Ammon's horn (tissue), 1 donor: ENCODE results near the gene FTO.
A peak's percentile ranks its signal among the peaks of the same experiment; 100 is the strongest.

ENCODE experiments used
- DNase-seq: peaks from one replicate; pipeline ENCODE4 v3.0.0-alpha.2; 2016; ENCODE audit warnings: low spot score

The FTO gene

DNA sequence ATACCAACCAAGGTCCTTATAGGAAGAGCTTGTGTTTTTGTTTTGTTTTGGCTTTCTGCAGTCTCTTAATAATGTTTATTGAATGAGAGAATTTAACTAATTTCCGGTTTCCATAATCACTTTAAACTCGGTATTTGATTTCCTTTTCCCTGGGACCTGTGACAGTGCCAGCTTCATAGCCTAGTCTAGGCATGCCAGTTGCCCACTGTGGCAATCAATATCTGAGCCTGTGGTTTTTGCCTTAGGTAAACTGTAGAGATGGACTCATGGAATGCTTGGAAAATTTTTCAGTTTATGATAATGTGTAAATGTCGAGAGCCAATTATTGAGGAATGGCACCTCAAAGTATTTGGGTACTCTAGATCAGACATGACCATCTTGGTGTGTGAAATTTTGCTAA lies 78.2 kb downstream of the FTO start:
- no peak for DNase-seq

DNA sequence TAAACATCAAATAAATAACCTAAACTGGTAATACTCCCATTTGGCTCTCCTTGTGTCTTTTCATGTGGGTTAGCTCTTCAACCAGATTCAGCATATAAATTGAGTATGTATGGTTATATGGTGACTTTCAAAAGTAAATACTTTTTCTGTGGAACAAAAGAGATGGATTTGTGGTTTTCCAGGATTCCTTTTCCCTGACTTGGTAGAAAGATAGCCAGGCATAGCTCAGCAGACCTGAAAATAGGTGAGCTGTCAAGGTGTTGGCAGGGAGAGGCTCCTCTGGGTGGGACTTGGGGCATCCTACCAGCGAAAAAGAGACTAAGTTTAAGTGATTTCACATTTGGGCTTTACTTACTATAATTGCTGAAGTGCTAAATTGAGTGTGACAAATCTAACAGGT lies 80.3 kb downstream of the FTO start:
- no peak for DNase-seq

DNA sequence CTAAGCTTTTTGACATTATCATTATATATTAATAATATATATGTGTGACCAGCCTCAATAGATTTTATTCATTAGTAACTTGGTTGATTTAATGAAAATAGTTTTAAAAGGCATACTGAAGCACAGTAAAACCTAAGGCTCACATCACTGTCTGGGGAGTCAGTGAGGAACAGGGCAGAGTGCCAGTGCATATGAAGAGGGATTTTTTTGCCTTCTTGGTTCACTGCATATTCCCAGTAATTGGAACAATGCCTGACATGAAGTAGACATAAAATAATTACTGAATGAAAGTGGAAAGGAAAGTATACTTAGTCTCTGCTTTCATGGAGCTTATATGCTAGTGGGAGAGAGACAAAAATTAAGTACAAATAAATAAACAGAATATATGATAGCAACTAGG lies 81.1 kb downstream of the FTO start:
- no peak for DNase-seq

DNA sequence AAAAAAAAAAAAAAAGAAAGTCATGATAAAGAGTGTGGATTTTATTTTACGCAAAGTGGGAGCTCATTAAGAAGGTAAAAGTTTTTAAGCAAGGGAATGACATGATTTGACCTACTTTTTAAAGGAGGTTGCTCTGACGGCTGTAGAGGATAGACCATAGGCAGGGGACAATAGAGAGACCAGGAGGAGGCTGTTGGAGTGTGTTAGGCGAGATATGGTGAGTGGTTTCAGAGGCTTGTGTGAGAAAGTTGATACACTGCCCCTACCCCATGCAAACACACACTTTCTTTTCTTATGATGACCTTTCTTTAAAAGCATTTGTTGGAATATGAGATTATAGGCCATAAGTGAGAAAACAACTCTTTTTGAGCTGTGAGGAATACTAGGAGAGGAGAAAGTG lies 82.0 kb downstream of the FTO start:
- no peak for DNase-seq

DNA sequence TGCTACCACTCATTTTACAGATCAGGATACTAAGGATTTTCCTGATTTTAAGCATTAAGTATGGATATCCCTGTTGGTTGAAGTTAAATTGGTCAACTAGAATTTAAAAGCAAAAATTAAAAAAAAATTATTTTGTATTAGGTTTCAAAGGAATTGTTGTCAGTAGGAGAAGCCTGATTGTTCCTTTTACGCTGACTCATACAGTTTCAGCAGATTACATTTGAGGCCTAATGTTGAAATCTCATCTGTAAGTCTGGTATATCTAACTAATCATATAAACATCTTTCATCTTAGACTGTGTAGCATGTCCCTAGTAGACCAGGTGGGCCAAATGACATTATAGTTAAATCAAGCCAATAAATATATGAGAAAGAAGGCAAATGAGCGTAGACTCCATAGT lies 83.5 kb downstream of the FTO start:
- DNase-seq = no peak

DNA sequence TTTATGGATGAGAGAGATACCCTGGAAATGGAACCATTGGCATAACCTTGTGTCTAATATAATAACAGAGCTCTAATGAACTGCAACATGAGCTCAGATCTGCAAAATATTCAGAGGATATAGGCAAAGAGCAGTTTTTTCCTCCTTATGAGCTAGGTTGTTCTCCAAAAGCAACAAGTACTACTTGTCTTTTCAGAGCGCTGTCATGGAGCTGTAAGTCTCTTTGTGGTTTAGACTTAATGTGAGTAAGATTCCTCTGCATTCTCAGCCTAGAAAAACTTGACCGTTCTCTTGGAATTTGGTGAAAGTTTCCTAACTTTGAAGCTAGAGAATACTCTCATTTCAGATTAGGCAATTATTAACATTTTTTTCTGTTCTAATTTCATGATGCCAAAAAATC lies 85.2 kb downstream of the FTO start:
- DNase-seq = no peak

DNA sequence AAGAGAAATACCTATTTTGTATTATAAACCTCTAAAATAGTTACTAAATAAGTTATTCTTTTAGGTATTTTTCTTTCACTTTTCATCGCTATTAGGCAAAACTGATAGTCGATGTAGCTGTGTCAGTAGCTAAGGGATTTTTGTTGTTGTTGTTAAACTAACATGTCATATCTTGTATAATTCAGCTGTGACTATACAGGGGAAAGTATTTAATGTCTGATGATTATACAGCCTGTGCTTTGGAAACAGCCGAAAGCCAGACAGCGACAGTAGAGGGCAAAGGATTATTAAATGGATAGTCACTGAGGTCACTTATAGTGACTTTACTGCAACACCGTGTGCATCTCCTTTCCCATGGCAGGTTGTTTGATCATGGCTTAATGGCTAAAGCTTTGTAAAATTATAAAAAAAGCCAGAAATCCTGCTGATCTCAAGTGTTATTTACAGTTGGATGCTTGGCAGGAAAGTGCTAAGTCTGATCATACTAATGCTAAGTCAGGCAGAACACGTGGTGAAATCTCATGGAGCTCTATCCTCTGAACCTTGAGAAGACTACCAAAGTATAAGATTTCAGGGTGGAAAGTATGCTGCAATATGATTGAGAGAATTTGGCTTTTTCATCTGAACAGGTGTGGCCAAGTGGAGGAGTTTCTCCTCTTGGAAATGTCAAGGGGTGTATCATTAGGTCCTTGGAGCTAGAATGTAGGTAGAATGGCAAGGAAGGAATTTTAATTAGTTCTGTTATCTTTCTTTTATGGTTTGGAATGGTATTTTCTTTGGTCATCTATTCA lies 88.4 kb downstream of the FTO start:
- no peak for DNase-seq

DNA sequence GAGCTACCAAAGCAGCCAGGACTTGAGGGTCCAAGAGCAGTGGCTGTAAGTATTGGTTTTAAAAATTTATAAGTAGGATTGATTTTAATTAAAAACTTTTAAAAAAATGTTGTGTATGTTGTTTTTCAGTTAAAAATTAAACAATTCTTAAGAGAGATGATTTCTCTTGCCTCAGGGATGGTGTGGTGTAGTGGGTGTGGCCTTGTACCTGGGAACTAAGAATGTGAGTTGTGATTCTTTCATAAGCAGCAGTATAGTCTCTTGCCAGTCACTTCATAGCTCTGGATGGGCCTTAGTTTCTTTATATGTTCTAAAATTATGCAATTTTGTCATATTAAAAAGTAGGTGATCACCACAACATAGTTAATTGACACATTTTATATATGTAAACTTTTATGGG lies 99.5 kb downstream of the FTO start:
- DNase-seq = no peak

DNA sequence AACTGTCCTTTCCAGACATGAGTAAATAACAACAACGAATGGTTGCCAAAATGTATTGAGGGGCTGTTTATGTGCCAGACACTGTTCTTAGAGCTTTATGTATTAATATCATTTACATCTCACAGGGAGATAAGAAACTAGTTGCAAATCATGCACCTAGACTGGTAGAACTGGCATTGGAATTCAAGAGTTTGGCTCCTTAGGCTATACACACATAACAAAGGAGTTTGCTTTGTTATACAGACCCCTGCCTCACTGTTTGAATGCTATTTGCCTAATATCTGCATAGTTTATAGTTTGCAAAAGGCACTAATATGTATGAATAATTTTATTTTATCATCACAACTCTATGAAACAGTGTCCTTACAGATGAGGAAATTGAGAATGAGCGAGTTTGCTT lies 100.0 kb downstream of the FTO start:
- no peak for DNase-seq

DNA sequence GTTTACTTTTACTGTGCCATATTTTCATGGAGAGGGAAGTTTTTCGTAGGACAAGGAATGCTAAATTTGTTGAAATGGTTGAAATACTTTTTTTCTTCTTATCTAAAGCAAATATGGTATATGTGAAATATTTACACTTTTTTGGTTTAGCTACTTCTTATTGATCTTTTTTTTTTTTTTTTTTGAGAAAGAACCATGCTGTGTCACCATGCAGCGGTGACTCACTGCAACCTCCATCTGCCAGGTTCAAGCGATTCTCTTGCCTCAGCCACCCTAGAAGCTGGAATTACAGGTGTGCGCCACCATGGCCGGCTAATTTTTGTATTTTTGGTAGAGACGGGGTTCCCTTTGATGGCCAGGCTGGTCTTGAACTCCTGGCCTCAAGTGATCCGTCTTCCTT lies 100.5 kb downstream of the FTO start:
- no peak for DNase-seq

DNA sequence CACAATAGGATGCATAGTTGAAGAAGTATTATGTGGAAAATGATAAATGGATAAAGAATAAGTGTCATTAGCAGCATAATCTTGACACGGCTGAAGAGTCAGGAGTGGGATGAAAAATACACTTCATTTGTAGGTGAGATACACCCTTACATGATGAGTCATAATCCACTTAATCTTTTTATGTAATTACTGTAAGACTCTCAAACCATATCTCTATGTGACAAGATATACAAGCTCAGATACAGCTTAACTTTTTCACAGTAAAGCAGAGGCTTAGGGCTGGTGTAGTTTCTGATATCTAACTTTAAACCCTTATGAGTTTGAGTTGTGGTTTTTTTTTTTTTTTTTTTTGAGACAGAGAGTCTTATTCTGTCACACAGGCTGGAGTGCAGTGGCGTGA lies 101.2 kb downstream of the FTO start:
- DNase-seq = no peak

DNA sequence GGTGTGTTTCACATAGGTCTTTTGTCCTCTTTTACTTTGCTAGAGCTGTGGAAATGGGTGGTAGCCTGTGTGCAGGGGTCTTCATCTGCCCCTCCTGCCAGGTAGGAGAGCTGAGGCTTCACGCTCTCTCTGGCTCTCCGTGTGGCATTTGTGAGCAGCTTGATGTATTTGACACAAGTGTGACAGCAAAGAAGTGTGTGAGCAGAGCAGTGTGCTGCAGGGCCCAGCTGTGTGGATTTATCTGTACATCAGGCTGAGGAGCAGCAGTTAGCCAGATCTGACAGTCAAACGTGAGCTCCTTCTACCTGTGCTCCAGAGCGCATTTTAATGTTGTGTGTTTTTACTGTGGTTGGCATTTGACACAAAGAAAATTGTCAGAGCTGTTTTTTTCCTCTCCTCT lies 101.8 kb downstream of the FTO start:
- DNase-seq = peak; percentile 21

DNA sequence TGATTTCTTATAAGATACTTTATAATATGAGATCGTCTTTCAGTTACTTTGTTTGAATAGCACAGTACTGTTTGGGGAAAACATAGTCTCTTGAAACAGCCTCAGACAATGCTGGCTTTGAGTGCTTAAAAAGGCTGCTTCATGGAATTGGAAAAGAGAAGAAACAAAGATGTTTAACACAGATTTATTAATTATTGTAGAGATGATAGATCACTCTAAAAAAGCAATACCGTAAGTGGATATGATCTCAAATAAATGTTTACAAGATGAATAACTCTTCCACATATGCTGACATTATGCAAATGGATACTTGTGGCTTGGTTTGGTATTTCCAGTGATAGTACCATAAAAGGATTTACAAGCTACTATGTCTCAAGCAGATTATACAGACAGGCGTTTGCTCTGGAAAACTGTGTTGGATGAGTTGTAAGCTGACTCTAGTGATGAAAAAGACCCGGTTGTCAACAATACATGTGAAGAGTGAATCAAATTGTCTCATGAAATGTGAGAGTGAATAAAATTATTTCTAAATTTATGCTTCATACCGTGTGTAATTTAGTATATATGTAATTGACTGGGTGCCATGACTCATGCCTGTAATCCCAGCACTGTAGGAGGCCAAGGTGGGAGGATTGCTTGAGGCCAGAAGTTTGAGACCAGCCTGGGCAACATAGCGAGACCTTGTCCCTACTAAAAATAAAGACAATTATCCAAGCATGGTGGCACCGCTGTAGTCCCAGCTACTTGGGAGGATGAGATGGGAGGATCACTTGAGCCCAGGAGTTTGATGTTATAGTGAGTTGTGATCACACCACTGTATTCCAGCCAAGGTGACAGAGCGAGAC lies 105.4 kb downstream of the FTO start:
- DNase-seq = peak; percentile 18

DNA sequence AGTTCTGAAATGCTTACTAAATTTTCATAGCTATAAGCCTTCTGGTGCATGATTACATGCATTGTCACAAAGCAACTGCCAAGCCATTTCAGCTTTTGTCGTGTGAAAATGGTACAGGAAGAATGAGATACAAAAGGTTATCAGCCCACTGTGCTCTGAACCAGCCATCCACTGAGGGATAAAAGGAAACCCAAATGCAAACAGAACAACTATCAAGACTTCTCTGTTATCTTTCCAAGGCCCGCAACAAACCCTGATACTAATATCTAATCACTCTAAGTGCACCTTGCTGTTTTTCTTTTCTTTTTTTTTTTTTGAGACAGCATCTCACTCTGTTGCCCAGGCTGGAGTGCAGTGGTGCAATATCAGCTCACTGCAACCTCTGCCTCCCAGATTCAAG lies 109.0 kb downstream of the FTO start:
- DNase-seq = no peak

DNA sequence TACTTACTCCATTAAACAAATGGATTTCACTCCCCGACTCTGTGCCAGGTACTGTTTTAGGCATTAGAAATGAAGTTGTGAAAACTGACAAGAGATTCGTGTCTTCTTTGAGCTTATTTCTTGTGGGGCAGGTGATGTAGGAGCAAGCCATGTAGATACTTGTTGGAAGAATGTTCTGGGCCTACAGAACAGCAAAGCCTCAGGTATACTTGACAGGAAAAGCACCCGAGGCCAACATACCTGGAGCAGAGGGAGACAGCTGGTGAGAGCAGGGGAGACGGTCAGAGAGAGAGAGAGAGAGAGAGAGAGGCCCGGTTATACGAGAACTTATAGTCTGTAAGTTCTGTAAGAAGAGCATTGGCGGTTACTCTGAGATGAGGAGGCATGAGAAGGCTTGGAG lies 110.8 kb downstream of the FTO start:
- no peak for DNase-seq

DNA sequence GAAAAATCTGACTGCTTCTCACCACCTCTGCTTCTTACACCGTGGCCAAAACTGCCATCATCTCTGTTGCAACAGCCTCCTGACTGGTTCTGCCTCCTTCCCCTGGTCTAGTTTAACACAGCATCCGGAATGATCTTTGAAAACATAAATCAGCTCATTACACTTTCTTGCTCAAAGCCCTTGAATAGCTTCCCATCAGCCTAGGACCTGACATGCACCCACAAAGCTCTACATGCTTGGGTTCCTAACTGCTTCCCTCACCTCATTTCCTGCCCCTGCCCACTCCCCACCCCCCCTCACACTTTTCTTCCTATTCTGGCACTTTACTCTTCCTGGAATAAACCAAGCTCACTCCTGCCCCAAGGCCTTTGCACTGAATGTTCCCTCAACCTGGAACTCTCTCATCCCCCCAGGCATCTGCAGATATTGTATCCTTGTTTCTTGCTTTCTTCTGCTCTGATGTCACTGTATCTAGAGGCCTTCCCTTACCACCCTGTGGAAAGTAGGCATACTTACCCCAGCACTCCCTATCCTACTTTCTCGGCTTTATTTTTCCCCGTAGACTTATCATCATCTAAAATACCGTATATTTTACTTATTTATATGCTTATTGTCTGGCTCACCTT lies 112.4 kb downstream of the FTO start:
- DNase-seq = no peak

DNA sequence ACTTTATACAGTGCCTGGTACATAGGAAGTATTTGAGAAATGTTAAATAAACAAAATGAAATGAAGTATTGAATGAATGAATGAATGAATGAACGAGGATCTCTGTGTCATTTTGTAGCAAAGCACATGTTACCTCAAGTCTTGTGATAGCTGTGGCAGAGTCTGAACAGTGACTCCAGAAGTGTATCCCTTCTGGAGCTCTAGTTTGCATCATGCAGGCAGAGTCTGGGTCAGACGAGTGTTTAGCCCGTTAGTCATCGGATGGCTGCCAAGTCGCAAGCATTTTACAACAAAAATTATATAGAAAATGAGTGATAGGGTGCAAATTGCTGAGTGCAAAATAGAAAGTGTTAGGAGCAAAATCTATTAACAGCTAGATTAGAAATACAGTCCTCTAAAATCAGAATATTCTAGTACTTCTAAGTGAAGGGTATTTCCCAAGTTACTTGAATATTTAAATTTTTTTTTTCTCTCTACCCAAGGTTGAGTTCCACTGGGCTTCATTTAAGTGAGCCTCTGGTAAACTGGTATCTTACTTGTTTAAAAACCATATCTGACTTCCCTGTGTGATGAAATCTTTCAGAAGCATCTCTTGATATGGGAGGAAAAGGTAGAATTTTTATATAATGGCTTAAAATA lies 113.3 kb downstream of the FTO start:
- DNase-seq = no peak

DNA sequence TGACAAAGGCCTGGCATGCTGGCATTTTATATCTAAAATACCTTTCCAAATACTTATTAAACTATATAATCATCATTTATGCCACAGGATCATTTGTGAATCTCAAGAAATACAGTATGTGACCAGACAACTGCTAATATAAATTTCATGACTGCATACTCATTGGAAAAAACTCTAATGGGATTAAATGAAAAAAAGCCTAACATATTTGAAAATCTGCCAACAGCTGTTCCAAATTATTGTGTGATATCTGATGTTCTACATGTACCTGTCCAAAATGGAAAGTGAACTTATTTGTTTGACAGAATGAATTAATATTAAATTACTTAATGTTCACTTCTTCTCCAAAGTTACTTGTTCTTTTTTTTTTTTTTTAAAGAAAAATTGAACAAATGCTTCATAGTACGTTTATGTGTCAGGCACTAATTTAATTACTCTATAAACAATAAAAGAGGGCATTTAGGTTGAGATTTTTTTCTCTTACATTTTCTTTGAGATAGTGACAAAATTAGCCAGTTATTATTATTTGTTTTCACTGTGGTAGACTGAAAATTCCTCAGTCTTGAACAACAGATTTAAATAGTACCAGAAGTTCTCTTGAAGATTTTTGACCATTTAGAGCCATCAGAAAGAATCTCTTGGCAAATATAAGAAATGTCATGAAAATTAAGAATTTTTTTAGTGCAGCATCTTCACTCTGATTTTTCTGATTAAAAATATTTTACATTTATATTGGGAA lies 114.0 kb downstream of the FTO start:
- no peak for DNase-seq

DNA sequence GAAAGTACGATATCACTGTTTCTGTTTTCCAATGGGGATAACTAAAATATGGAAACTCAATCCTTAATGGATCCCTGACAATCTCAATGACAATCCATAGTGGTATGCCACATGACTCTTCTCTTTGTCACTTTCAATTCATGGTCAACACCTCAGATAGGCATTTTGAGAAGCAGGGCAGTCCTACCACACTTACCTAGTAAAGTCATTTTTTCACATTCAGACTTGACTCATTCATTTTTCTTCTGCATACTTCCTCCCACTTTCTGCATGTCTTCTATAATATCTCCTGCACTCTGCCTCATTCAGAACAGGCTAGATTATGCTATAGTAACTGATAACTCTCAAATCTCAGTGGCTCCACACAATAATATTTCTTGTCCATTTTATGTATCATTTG lies 117.5 kb downstream of the FTO start:
- DNase-seq = no peak

DNA sequence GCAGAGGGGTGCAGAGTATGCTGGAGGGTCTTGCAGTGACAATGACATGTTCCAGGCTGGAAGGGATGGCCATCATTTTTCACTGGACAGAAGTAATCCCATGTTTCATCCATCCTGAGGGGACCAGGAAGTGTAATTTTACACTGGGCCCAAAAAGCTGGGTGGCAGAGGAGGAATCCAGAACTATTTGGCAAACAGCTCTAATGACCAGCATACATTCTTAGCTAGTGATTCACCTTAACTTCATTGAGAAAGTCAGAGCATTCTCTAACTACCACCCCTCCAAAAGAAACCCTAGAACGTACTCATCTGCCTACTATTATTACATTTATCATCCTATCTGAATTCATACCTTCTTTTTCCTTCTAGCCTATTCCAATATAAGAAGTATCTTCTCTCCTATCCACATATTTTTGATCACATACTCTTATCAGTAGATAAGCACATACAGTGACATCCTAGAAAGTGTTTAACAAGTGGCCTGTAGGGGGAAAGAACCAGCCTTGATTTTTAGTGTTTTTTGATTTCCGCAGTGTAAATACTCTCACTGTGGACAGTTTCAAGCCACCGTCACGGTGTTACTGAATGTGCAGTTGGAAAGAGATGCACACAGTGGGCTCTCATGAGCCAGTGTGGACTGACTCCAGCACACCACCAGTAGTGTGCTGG lies 118.1 kb downstream of the FTO start:
- DNase-seq = no peak

DNA sequence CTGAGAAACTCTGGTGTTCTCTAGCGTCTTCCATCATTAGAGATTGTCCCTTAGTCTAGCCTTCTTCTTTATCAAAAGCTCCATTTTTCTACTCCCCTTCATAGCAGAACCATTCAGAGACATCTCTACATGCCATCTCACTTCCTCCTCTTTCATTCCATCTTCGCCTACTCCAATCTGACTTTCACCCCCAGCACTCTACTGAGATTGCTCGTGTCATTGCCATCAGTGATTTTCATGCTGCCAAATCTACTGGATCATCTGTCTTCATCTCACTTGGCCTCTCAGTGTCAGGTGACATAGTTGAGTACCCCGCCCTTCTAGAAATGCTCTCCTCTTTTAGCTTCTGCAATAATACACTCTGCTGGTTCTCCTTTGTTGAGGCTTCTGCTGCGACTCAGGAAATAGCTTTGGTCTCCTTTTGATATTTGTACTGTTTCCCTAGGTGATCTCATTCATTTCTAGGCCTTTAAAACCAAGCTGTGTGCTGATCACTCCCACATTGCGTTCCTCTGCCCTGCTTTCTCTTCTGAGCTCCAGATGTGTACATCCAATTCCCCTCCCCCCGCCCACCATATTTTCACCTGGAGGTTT lies 119.1 kb downstream of the FTO start:
- no peak for DNase-seq
